Endothelial cell of umbilical vein (primary cell): ENCODE results near the gene DNMT3L. TPM values are rescaled to one million over a fixed set of nuclear protein-coding genes. Genes with fewer than 3 reads are reported as not detected.

Experiments used
- BruUV-seq: library from RNA; stranded (reverse); fragments of 400-500 nt; replicated peaks from 2 replicates; lab custom pipeline; 2021; lab: Mats Ljungman, UMichigan
- CTCF ChIA-PET: fragments of 300-600, 350-600 bp; sonication (Branson Sonifier 250); formaldehyde crosslinking; loops from one replicate; lab custom pipeline; 2021; ENCODE audit warnings: antibody characterized with exemption, inconsistent platforms; lab: Charles Lee
- POLR2A ChIA-PET: fragments of 300-600, 350-600 bp; sonication (Branson Sonifier 250); formaldehyde crosslinking; loops from one replicate; lab custom pipeline; 2021; ENCODE audit warnings: antibody characterized with exemption, inconsistent platforms; lab: Charles Lee
- DNase-seq: peaks from one replicate; pipeline ENCODE4 v3.0.0-alpha.2; 2011; ENCODE audit warnings: low read depth, low spot score
- FAIRE-seq: peaks from 2 replicates; lab custom pipeline; 2011; peaks lifted over from hg19 to GRCh38; lab: Jason Lieb, UNC
- H2AFZ ChIP-seq: 2 replicates; pipeline ENCODE4 v1.6.0; 2012; ENCODE audit warnings: low read depth, low read length, control low read depth, inconsistent platforms
- H3K27ac ChIP-seq: 2 replicates; pipeline ENCODE4 v1.5.1; 2011; ENCODE audit warnings: low read depth, mild to moderate bottlenecking, control low read depth, low read length, moderate library complexity; ENCODE audit not compliant: insufficient read depth
- H3K27me3 ChIP-seq, 2 experiments: 2 replicates each; pipeline versions ENCODE4 v1.6.0 to v1.6.1; 2011; ENCODE audit warnings: low read length in 2 of 2, mixed read lengths in 1 of 2; ENCODE audit not compliant: control insufficient read depth in 2 of 2, insufficient read depth in 2 of 2
- H3K36me3 ChIP-seq, 2 experiments: 2 replicates in 1 of 2; 3 replicates in 1 of 2; pipeline ENCODE4 v1.5.1; 2011; ENCODE audit warnings: low read length in 2 of 2, mild to moderate bottlenecking in 1 of 2, moderate library complexity in 1 of 2; ENCODE audit not compliant: control insufficient read depth in 2 of 2, insufficient read depth in 2 of 2; ENCODE audit errors: extremely low read depth in 1 of 2
- H3K4me1 ChIP-seq: 3 replicates; pipeline ENCODE4 v1.5.1; 2011; ENCODE audit warnings: mild to moderate bottlenecking, low read length; ENCODE audit not compliant: control insufficient read depth, insufficient read depth; ENCODE audit errors: extremely low read depth
- H3K4me2 ChIP-seq: 2 replicates; pipeline ENCODE4 v1.6.1; 2011; ENCODE audit warnings: low read length, control low read depth, mixed read lengths; ENCODE audit not compliant: insufficient read depth
- H3K4me3 ChIP-seq, 3 experiments: fragments of 200-600 bp in 1 of 3; sonication (generic), shearing (Covaris generic) in 1 of 3; replicated peaks in 1 of 3; 2 replicates each; pipeline ENCODE4 v1.5.1; 2011 to 2016; ENCODE audit warnings: control low read depth in 3 of 3, low read length in 3 of 3, mild to moderate bottlenecking in 2 of 3, inconsistent platforms in 1 of 3, low read depth in 1 of 3, moderate library complexity in 1 of 3; ENCODE audit not compliant: insufficient read depth in 1 of 3
- H3K79me2 ChIP-seq: 2 replicates; pipeline ENCODE4 v1.6.0; 2012; ENCODE audit warnings: low read length, inconsistent platforms; ENCODE audit not compliant: control insufficient read depth, insufficient read depth
- H3K9ac ChIP-seq: replicated peaks from 2 replicates; pipeline ENCODE3; 2011; ENCODE audit warnings: low read length, control low read depth; ENCODE audit not compliant: insufficient read depth; ENCODE audit errors: extremely low read depth
- H3K9me1 ChIP-seq: replicated peaks from 3 replicates; pipeline ENCODE4 v1.6.0; 2011; ENCODE audit warnings: mild to moderate bottlenecking, low read length; ENCODE audit not compliant: control insufficient read depth, insufficient read depth; ENCODE audit errors: extremely low read depth
- H3K9me3 ChIP-seq: replicated peaks from 2 replicates; pipeline ENCODE4 v1.5.1; 2012; ENCODE audit warnings: low read length, inconsistent platforms; ENCODE audit not compliant: control insufficient read depth, insufficient read depth
- H4K20me1 ChIP-seq: replicated peaks from 2 replicates; pipeline ENCODE3; 2011; ENCODE audit warnings: mild to moderate bottlenecking, low read length; ENCODE audit not compliant: control insufficient read depth, insufficient read depth; ENCODE audit errors: extremely low read depth
- CTCF ChIP-seq, 2 donors: IDR thresholded peaks; 1 replicate in 1 of 2; 2 replicates in 1 of 2; pipeline ENCODE4 v1.5.1; 2011; ENCODE audit warnings: low read length in 2 of 2, mild to moderate bottlenecking in 2 of 2, moderate library complexity in 2 of 2, control low read depth in 1 of 2, inconsistent platforms in 1 of 2, low read depth in 1 of 2; ENCODE audit not compliant: insufficient read depth in 1 of 2; ENCODE audit errors: extremely low read depth in 1 of 2
- EZH2 ChIP-seq: IDR thresholded peaks from 2 replicates; pipeline ENCODE4 v1.6.1; 2012; ENCODE audit warnings: borderline replicate concordance, low read depth, mild to moderate bottlenecking, moderate library complexity, low read length, inconsistent platforms; ENCODE audit not compliant: severe bottlenecking
- FOS ChIP-seq: IDR thresholded peaks from 2 replicates; pipeline ENCODE4 v1.6.1; 2011; ENCODE audit warnings: mild to moderate bottlenecking, low read length, moderate library complexity, borderline replicate concordance; ENCODE audit not compliant: insufficient read depth
- GATA2 ChIP-seq: IDR thresholded peaks from 2 replicates; pipeline ENCODE4 v1.7.0; 2011; ENCODE audit warnings: low read depth, mild to moderate bottlenecking, moderate library complexity, mixed read lengths, low read length; ENCODE audit not compliant: insufficient read length, insufficient read depth
- JUN ChIP-seq: IDR thresholded peaks from 2 replicates; pipeline ENCODE4 v1.6.1; 2011; ENCODE audit warnings: borderline replicate concordance, low read depth; ENCODE audit not compliant: insufficient read length, insufficient read depth
- MAX ChIP-seq: IDR thresholded peaks from 2 replicates; pipeline ENCODE4 v1.6.1; 2011; ENCODE audit not compliant: insufficient read depth, insufficient read length
- MYC ChIP-seq: IDR thresholded peaks from one replicate; pipeline ENCODE4 v1.6.1; 2011; ENCODE audit warnings: mild to moderate bottlenecking, low read depth, low read length
- POLR2A ChIP-seq: IDR thresholded peaks from 2 replicates; pipeline ENCODE4 v1.6.1; 2012; ENCODE audit warnings: low read depth, mild to moderate bottlenecking, control low read depth, low read length
- POLR2AphosphoS5 ChIP-seq: IDR thresholded peaks from 2 replicates; pipeline ENCODE4 v1.6.1; 2012; ENCODE audit warnings: low read depth, mild to moderate bottlenecking, control low read depth, low read length, moderate library complexity; ENCODE audit not compliant: insufficient read depth
- dilution Hi-C: fragments of 300-500 bp; cut with MboI; formaldehyde crosslinking; loops from one replicate; pipeline ENCODE4 v1.15.0; 2019; ENCODE audit warnings: low sequenced_read_pairs; ENCODE audit not compliant: extremely low pct_ligation_motif_present
- intact Hi-C: fragments of 100-400 bp; cut with micrococcal nuclease; formaldehyde crosslinking; loops from one replicate; pipeline ENCODE4 v1.10.0; 2022
- polyA plus RNA-seq, 4 experiments: library from polyadenylated mRNA; depleted of rRNA in 3 of 4; stranded (reverse) in 3 of 4; unstranded in 1 of 4; fragments of >200 nt; gene quantifications; 2 replicates each; pipeline versions ENCODE4 v1.2.1 to v1.2.3, GENCODE V29; 2011 to 2012; ENCODE audit warnings: missing spikeins in 1 of 4
- total RNA-seq: library from RNA; stranded (reverse); gene quantifications from 2 replicates; pipeline ENCODE4 v1.2.3, GENCODE V29; 2021

Gene DNMT3L
- total and polyA plus RNA-seq, 2 donors (not counting 3 experiments of a cell fraction or from before 2014, with no cell fraction given): not detected

GRCh38 chr21:44299085-44299457, 37.4 kb upstream of the DNMT3L start:
- Histone ChIP-seq H3K79me2 (peaks cover 27% of the 10 kb centered on the region), H3K9ac (peak overlapping the region; percentile 54), H3K4me3 (peak overlapping the region; percentile 43 to 57 (median 56)), H3K27ac (peak overlapping the region; percentile 53), H3K27me3 (no peaks in the 10 kb centered on the region), H3K36me3 (no peaks in the 10 kb centered on the region), H2AFZ (peak overlapping the region; percentile 92), H3K9me3 (no peaks in the 10 kb centered on the region), H4K20me1 (no peaks in the 10 kb centered on the region), H3K4me2 (peak overlapping the region; percentile 65), H3K4me1 (peaks cover 12% of the 10 kb centered on the region), H3K9me1 (no peaks in the 10 kb centered on the region)
- DNase-seq: peak; percentile 11
- no peak for FAIRE-seq
- TF ChIP-seq MAX (no peak), MYC (no peak), EZH2 (no peak), POLR2A (no peak), GATA2 (no peak), FOS (no peak), POLR2AphosphoS5 (no peak), CTCF (IDR thresholded peaks at IDR 0.05; ENCODE audit: extremely low read depth in 1 of 2, insufficient read depth in 1 of 2, low read depth in 1 of 2, low read length in 2 of 2) (no peak), JUN (no peak)
- ChIA-PET CTCF (interaction anchor here (1.2 kb wide), 1 partner anchor 25 kb away, joined by 3 read pairs; no protein-coding TSS in a partner anchor), POLR2A (no interaction called here)
- no TSS peak for BruUV-seq
- dilution Hi-C loops (no loop called here), intact Hi-C loops (no loop called here)
